AG08396 (cell line): Measurements from ENCODE around the gene MRPL50.

Experiments used
- DNase-seq: peaks from one replicate; pipeline ENCODE4 v3.0.0; 2012; ENCODE audit warnings: low spot score, mixed read lengths

MRPL50 gene

GRCh38 chr9:101375546-101375945 is 22.9 kb downstream of the MRPL50 start:
- no peak for DNase-seq

- DNase-seq, result no peak
Observed at GRCh38 chr9:101372327-101373118, 25.9 kb downstream of the MRPL50 start.

DNA sequence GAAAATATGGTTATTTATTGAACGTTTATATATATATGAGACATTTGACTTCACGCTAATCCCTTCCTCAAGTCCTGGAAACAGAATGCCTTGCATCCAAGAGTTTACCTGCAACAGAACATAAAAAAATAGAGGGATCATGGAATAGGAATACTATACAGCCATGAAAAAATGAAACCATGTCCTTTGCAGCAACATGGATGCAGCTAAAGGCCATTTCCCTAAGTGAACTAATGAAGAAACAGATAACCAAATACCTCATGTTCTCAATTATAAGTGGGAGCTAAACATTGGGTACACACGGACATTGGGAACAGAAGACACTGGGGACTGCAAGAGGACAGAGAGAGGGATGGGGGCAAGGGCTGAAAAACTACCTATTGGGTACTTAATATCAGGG is 26.6 kb downstream of the MRPL50 start:
- DNase-seq, result no peak

DNA sequence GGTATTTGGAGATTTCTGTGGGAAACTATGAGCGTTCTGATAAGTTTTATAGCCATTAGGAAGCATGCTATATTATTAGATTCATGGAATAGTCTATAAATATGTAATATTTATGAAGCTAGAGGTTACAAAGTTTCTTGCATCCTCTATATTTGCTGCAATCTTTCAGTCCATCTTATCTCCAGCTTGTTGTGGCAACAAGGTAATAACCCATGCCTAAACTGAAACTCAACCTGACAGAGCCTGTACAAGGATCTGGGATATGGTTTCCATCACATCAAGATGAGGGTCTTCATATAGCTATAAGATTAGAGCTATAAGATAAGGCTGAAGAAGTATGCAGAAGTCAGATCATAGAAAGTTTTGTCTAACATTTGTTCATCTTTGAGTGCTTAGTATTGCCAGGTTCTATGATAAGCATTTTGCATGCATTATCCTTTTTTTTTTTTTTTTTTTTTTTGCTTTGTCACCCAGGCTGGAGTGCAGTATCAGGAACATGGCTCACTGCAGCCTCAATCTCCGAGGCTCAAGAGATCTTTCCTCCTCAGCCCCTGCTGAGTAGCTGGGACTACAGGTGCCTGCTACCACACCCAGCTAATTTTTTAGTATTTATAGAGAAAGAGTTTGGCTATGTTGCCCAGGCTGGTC is 28.4 kb downstream of the MRPL50 start:
- DNase-seq, result no peak

- DNase-seq, result no peak
Observed at GRCh38 chr9:101369286-101369685, 29.1 kb downstream of the MRPL50 start.

GRCh38 chr9:101367323-101367722 is 31.1 kb downstream of the MRPL50 start:
- no peak for DNase-seq

- DNase-seq, result no peak
Observed at GRCh38 chr9:101366038-101366756, 32.2 kb downstream of the MRPL50 start.

GRCh38 chr9:101365181-101365580 is 33.2 kb downstream of the MRPL50 start:
- DNase-seq, result no peak

- DNase-seq, result no peak
Observed at GRCh38 chr9:101362450-101362849, 36.0 kb downstream of the MRPL50 start.

- DNase-seq, result no peak
Observed at GRCh38 chr9:101360647-101361046, 37.8 kb downstream of the MRPL50 start.

DNA sequence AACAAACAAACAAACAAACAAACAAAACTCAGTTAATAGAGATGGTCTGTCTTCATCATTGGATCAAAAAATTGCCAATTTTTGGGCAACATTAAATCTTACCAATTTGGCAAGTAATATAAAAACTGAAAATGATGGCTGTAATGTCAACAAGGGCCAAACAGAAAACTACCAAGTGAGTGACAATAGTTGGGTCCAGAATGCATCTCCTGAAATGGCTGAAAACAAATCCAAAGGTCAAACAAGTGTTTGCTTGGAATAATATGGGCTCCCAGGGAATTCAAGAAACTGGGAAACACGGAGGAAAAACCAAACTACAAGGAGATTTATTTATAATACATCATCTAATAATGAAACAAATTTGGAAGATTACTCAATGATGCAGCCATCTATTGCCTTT is 38.7 kb downstream of the MRPL50 start:
- DNase-seq, result no peak

- DNase-seq, result no peak
Observed at GRCh38 chr9:101356619-101357018, 41.8 kb downstream of the MRPL50 start.

- no peak for DNase-seq
Observed at GRCh38 chr9:101354765-101355708, 43.4 kb downstream of the MRPL50 start.

GRCh38 chr9:101354143-101354764 is 44.2 kb downstream of the MRPL50 start:
- no peak for DNase-seq

DNA sequence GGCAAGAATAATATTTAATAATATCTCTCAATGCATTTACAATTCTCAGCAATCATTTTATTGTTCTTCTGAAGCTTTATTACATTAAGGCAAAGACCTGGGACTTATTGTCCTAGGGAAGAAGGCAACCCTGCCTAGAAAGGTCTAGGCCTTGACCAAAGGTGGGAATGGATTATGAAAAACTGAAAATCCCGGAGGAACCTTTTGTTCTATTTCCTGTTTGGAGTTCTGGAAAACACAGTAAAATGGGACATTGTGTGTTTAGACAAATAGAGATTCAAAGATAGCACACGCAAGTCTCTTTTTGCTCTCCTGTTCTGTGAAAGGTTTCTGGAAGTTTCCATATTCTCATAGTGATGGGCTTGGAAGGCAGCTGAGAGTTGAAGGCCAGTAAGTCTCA is 44.7 kb downstream of the MRPL50 start:
- DNase-seq, result no peak

GRCh38 chr9:101352892-101353463 is 45.4 kb downstream of the MRPL50 start:
- DNase-seq, result no peak

DNA sequence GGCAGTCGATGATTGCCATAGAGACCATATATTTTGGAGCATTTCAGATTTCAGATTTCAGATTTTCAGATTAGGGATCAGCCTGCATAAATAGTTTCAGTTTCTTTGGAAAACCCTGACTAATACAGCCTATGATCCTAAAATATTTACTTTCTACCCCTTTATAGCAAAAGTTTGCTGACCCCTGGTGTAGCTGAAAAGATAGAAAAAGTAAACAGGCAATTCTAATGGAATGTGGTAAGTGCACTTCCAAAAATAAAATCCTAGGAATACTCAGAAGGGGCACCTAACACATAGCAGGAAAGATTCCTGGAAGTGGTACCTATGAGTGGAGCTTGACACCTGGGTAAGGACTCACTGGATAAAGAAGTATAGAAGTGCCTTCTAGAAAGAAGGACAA is 48.1 kb downstream of the MRPL50 start:
- DNase-seq, result no peak

- DNase-seq, result no peak
Observed at GRCh38 chr9:101342595-101342994, 55.8 kb downstream of the MRPL50 start.

GRCh38 chr9:101341958-101342357 is 56.5 kb downstream of the MRPL50 start:
- DNase-seq, result no peak
